Measurements from ENCODE around the gene SKI.

Gene SKI

GRCh38 chr1:2213576-2214505, 14.3 kb upstream of the SKI start:
- no peaks in the 10 kb centered on the region for H3K36me3 ChIP-seq (ENCODE audit: insufficient read depth, low read length)
- H3K27ac ChIP-seq (ENCODE audit: low read depth, low read length, poor library complexity, severe bottlenecking) = no peak overlapping the region
- no peaks in the 10 kb centered on the region for H3K4me1 ChIP-seq (ENCODE audit: insufficient read depth, low read length, severe bottlenecking)
- H3K79me2 ChIP-seq (ENCODE audit: insufficient read depth, low read length) = no peaks in the 10 kb centered on the region
- H4K20me1 ChIP-seq (ENCODE audit: insufficient read depth, low read length) = no peaks in the 10 kb centered on the region
- H3K9me3 ChIP-seq (ENCODE audit: low read length) = no peaks in the 10 kb centered on the region
- no peak overlapping the region for H3K9ac ChIP-seq (ENCODE audit: low read length)
- no peak overlapping the region for H2AFZ ChIP-seq (ENCODE audit: low read length)
- H3F3A ChIP-seq (ENCODE audit: insufficient read depth, low read length) = no peaks in the 10 kb centered on the region
- H3K4me3 ChIP-seq (ENCODE audit: low read depth, low read length, poor library complexity, severe bottlenecking) = no peak overlapping the region
- H3K27me3 ChIP-seq (ENCODE audit: insufficient read depth, low read length) = no peaks in the 10 kb centered on the region; the same call in 1 of the 2 replicates
- no peak overlapping the region for H3K4me2 ChIP-seq (ENCODE audit: low read length)
- H3K9me2 ChIP-seq (ENCODE audit: low read depth, low read length) = no peaks in the 10 kb centered on the region
- TF ChIP-seq EZH2 (IDR thresholded peaks at IDR 0.05; ENCODE audit: borderline replicate concordance, low read length) = no peak
- TF ChIP-seq CTCF (IDR thresholded peaks at IDR 0.05; ENCODE audit: low read length) = no peak

- Histone ChIP-seq H3K4me2 (ENCODE audit: low read length) (no peak overlapping the region), H3K27me3 (ENCODE audit: insufficient read depth, low read length) (no peaks in the 10 kb centered on the region; the same call in 1 of the 2 replicates), H3F3A (ENCODE audit: insufficient read depth, low read length) (no peaks in the 10 kb centered on the region), H3K4me3 (ENCODE audit: low read depth, low read length, poor library complexity, severe bottlenecking) (no peak overlapping the region), H4K20me1 (ENCODE audit: insufficient read depth, low read length) (no peaks in the 10 kb centered on the region), H3K27ac (ENCODE audit: low read depth, low read length, poor library complexity, severe bottlenecking) (no peak overlapping the region), H3K9ac (ENCODE audit: low read length) (no peak overlapping the region), H3K4me1 (ENCODE audit: insufficient read depth, low read length, severe bottlenecking) (no peaks in the 10 kb centered on the region), H3K36me3 (ENCODE audit: insufficient read depth, low read length) (no peaks in the 10 kb centered on the region), H3K9me3 (ENCODE audit: low read length) (no peaks in the 10 kb centered on the region), H2AFZ (ENCODE audit: low read length) (no peak overlapping the region), H3K79me2 (ENCODE audit: insufficient read depth, low read length) (no peaks in the 10 kb centered on the region), H3K9me2 (ENCODE audit: low read depth, low read length) (no peaks in the 10 kb centered on the region)
- TF ChIP-seq CTCF (IDR thresholded peaks at IDR 0.05; ENCODE audit: low read length) = no peak
- no peak for TF ChIP-seq EZH2 (IDR thresholded peaks at IDR 0.05; ENCODE audit: borderline replicate concordance, low read length)
Measured at GRCh38 chr1:2214541-2215241, 13.4 kb upstream of the SKI start.

GRCh38 chr1:2215329-2215728, 12.8 kb upstream of the SKI start:
- no peak overlapping the region for H3K4me2 ChIP-seq (ENCODE audit: low read length)
- H3K27me3 ChIP-seq (ENCODE audit: insufficient read depth, low read length) = no peaks in the 10 kb centered on the region; the same call in 1 of the 2 replicates
- H3K9me2 ChIP-seq (ENCODE audit: low read depth, low read length) = no peaks in the 10 kb centered on the region
- no peaks in the 10 kb centered on the region for H3K9me3 ChIP-seq (ENCODE audit: low read length)
- no peaks in the 10 kb centered on the region for H3K36me3 ChIP-seq (ENCODE audit: insufficient read depth, low read length)
- H3F3A ChIP-seq (ENCODE audit: insufficient read depth, low read length) = no peaks in the 10 kb centered on the region
- TF ChIP-seq EZH2 (IDR thresholded peaks at IDR 0.05; ENCODE audit: borderline replicate concordance, low read length) (no peak), CTCF (IDR thresholded peaks at IDR 0.05; ENCODE audit: low read length) (no peak)
- H3K27ac ChIP-seq (ENCODE audit: low read depth, low read length, poor library complexity, severe bottlenecking) = no peak overlapping the region
- H3K4me3 ChIP-seq (ENCODE audit: low read depth, low read length, poor library complexity, severe bottlenecking) = no peak overlapping the region
- no peak overlapping the region for H3K9ac ChIP-seq (ENCODE audit: low read length)
- no peaks in the 10 kb centered on the region for H4K20me1 ChIP-seq (ENCODE audit: insufficient read depth, low read length)
- no peaks in the 10 kb centered on the region for H3K79me2 ChIP-seq (ENCODE audit: insufficient read depth, low read length)
- no peak overlapping the region for H2AFZ ChIP-seq (ENCODE audit: low read length)
- H3K4me1 ChIP-seq (ENCODE audit: insufficient read depth, low read length, severe bottlenecking) = no peaks in the 10 kb centered on the region

All from OCI-LY1 (cell line).